GM19397 (cell line): Measurements from ENCODE around the gene KCNJ6.
"Not testable (repeated sequence)": the region's sequence is repeated elsewhere in the genome, so short reads cannot be mapped to it uniquely, and the experiment has no call there.

Experiments
- ATAC-seq: cut with Tn5 transposase; IDR thresholded peaks from one replicate; pipeline ENCODE4 v1.9.1; 2021; ENCODE audit warnings: mild to moderate bottlenecking, moderate library complexity; ENCODE audit not compliant: unreplicated experiment

The KCNJ6 gene

GRCh38 chr21:37686991-37687810, 229.1 kb downstream of the KCNJ6 start:
- no peak for ATAC-seq

GRCh38 chr21:37684547-37684946, 231.7 kb downstream of the KCNJ6 start:
- ATAC-seq: no peak

GRCh38 chr21:37684115-37684493, 232.2 kb downstream of the KCNJ6 start:
- ATAC-seq: no peak

GRCh38 chr21:37683396-37684114, 232.7 kb downstream of the KCNJ6 start:
- no peak for ATAC-seq

- ATAC-seq: no peak
Observed at GRCh38 chr21:37682966-37683365, 233.3 kb downstream of the KCNJ6 start.

GRCh38 chr21:37677006-37677405, 239.3 kb downstream of the KCNJ6 start:
- no peak for ATAC-seq

GRCh38 chr21:37675202-37675801, 241.0 kb downstream of the KCNJ6 start:
- no peak for ATAC-seq

- no peak for ATAC-seq
Observed at GRCh38 chr21:37673801-37674575, 242.3 kb downstream of the KCNJ6 start.

- no peak for ATAC-seq
Observed at GRCh38 chr21:37671381-37671780, 244.9 kb downstream of the KCNJ6 start.

GRCh38 chr21:37670883-37671282, 245.4 kb downstream of the KCNJ6 start:
- ATAC-seq: no peak

- no peak for ATAC-seq
Observed at GRCh38 chr21:37669249-37669648, 247.0 kb downstream of the KCNJ6 start.

- no peak for ATAC-seq
Observed at GRCh38 chr21:37668462-37669239, 247.6 kb downstream of the KCNJ6 start.

GRCh38 chr21:37667380-37667779, 248.9 kb downstream of the KCNJ6 start:
- ATAC-seq: no peak

GRCh38 chr21:37665230-37666024, 250.8 kb downstream of the KCNJ6 start:
- no peak for ATAC-seq

- not testable (repeated sequence) for ATAC-seq
Observed at GRCh38 chr21:37662227-37662626, 254.0 kb downstream of the KCNJ6 start.

- no peak for ATAC-seq
Observed at GRCh38 chr21:37660709-37661108, 255.5 kb downstream of the KCNJ6 start.

GRCh38 chr21:37659874-37660273, 256.4 kb downstream of the KCNJ6 start:
- no peak for ATAC-seq

- no peak for ATAC-seq
Observed at GRCh38 chr21:37658817-37659458, 257.3 kb downstream of the KCNJ6 start.
